GM06990 (cell line): ENCODE data around the gene RALGAPA2.

Source experiments
- DNase-seq: peaks from one replicate; pipeline ENCODE4 v3.0.0-alpha.2; 2011; ENCODE audit not compliant: insufficient read length; ENCODE audit errors: extremely low read depth
- H3K27me3 ChIP-seq: replicated peaks from 2 replicates; pipeline ENCODE4 v1.6.0; 2011; ENCODE audit warnings: low read length; ENCODE audit not compliant: control insufficient read depth, insufficient read depth
- H3K36me3 ChIP-seq: 2 replicates; pipeline ENCODE4 v1.5.1; 2011; ENCODE audit warnings: low read length; ENCODE audit not compliant: control insufficient read depth, insufficient read depth
- H3K4me3 ChIP-seq: replicated peaks from 2 replicates; pipeline ENCODE4 v1.5.1; 2011; ENCODE audit warnings: low read depth, mild to moderate bottlenecking, control low read depth, low read length
- CTCF ChIP-seq: IDR thresholded peaks from 2 replicates; pipeline ENCODE4 v1.5.1; 2011; ENCODE audit warnings: low read length, control low read depth, mild to moderate bottlenecking, inconsistent platforms; ENCODE audit not compliant: insufficient read depth, poor library complexity, severe bottlenecking

Gene RALGAPA2

GRCh38 chr20:20604907-20605306 lies 107.5 kb downstream of the RALGAPA2 start:
- Histone ChIP-seq H3K27me3 (no peaks in the 10 kb centered on the region), H3K36me3 (no peaks in the 10 kb centered on the region; the same call in 1 of the 2 replicates), H3K4me3 (no peak overlapping the region)
- DNase-seq: no peak
- TF ChIP-seq CTCF: no peak

GRCh38 chr20:20604357-20604756 lies 108.1 kb downstream of the RALGAPA2 start:
- no peak for DNase-seq
- TF ChIP-seq CTCF: no peak
- H3K4me3 ChIP-seq: no peak overlapping the region
- H3K36me3 ChIP-seq: no peaks in the 10 kb centered on the region; the same call in 1 of the 2 replicates
- no peaks in the 10 kb centered on the region for H3K27me3 ChIP-seq

- TF ChIP-seq CTCF: no peak
- no peaks in the 10 kb centered on the region; the same call in 1 of the 2 replicates for H3K36me3 ChIP-seq
- H3K27me3 ChIP-seq: no peaks in the 10 kb centered on the region
- DNase-seq: peak; percentile 70
- H3K4me3 ChIP-seq: no peak overlapping the region
Measured at GRCh38 chr20:20603339-20603990, 109.0 kb downstream of the RALGAPA2 start.

GRCh38 chr20:20597966-20598365 lies 114.5 kb downstream of the RALGAPA2 start:
- no peaks in the 10 kb centered on the region; the same call in 1 of the 2 replicates for H3K36me3 ChIP-seq
- H3K27me3 ChIP-seq: no peaks in the 10 kb centered on the region
- DNase-seq: no peak
- H3K4me3 ChIP-seq: no peak overlapping the region
- TF ChIP-seq CTCF: no peak

GRCh38 chr20:20594171-20594530 lies 118.3 kb downstream of the RALGAPA2 start:
- Histone ChIP-seq H3K36me3 (no peaks in the 10 kb centered on the region; the same call in 1 of the 2 replicates), H3K27me3 (no peaks in the 10 kb centered on the region), H3K4me3 (no peak overlapping the region)
- no peak for TF ChIP-seq CTCF
- no peak for DNase-seq
